ENCODE data around the gene PROM1.

- no peak for TF ChIP-seq CTCF (conservative IDR thresholded peaks at IDR 0.05; ENCODE audit: low read length)
- TF ChIP-seq EZH2phosphoT487 (IDR thresholded peaks at IDR 0.05; ENCODE audit: borderline replicate concordance): no peak
These were observed 13.6 kb downstream of the PROM1 start for GRCh38 chr4:16070203-16070602.
